ENCODE data around the gene SEMA4A.
"Not testable (repeated sequence)": the region's sequence is repeated elsewhere in the genome, so short reads cannot be mapped to it uniquely, and the experiment has no call there.

The SEMA4A gene

GRCh38 chr1:156162430-156163037, 9.1 kb downstream of the SEMA4A start:
- DNase-seq: peak; percentile 56

- no peak for DNase-seq
Measured at GRCh38 chr1:156163712-156164111, 10.3 kb downstream of the SEMA4A start.

DNA sequence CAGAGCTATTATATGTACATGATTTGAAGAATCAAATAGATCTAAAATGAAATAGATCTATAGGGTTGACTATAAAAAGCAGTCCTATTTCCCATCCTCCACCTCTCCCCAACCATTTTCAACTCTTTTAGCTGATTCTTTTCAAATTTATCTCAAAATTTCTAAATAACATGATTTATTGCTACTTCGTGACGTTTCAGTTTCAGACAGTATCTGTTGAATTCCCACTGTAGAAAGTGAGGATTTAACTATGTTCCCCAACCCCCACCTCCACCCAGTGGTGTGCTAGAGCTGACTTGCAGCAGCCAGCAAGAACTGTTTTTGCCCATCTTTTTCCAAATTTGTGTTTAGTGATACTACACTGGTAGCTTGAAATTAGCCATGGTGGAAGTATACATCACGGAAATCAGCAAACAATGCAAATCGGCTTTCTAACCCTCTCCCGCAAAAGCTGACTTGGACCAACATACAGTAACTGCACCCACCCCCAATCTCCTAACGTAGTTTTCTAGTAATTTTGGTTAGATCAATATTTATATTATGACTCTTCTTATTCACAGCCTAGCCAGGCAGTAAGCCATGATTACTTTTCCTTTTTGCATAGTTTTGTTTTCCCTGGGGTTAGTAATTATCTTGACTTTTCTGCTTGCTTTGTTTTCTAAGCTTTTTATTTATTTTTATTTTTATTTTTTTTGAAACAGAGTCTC, 10.9 kb downstream of the SEMA4A start:
- no peak for DNase-seq

DNA sequence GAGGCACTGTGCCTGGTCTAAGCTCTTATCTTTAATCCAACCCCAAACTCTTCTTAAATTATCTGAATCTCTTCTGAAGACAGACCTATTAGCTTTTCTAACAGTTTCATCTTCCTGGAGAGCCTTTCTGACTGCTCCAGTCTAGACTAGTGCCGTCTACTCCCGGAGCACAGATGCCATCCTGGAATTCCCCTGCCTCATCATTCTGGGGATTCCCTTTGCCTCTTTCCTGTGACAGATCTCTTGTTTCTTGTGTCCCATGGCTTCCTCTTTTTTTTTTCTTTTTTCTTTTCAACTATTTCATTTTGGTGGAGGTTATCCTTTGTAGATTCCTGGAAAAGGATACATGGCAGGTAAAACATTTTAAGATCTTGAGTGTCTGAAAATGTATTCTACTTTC, 11.7 kb downstream of the SEMA4A start:
- no peak for DNase-seq

DNA sequence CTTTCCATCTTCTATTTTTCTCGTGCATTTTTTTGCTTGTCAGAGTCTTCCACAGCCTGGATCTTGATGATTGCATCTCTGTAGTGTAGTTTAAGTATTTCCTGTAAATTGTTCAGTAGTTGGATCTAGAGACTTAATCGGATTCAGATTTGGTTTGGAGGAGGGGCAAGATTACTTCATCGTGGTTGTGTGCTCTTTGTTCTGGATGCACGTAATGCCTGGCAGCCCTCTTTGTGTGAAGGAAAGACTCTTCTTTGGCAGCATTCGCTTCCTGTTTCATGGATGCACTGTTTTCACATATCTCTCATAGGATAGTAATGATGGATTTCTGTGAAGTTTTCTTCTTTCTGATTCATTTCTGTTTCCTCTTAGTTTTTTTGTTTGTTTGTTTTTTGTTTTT, 14.2 kb downstream of the SEMA4A start:
- peak; percentile 93 for DNase-seq

- DNase-seq: peak; percentile 30
Measured at GRCh38 chr1:156172696-156173470, 19.5 kb downstream of the SEMA4A start.

DNA sequence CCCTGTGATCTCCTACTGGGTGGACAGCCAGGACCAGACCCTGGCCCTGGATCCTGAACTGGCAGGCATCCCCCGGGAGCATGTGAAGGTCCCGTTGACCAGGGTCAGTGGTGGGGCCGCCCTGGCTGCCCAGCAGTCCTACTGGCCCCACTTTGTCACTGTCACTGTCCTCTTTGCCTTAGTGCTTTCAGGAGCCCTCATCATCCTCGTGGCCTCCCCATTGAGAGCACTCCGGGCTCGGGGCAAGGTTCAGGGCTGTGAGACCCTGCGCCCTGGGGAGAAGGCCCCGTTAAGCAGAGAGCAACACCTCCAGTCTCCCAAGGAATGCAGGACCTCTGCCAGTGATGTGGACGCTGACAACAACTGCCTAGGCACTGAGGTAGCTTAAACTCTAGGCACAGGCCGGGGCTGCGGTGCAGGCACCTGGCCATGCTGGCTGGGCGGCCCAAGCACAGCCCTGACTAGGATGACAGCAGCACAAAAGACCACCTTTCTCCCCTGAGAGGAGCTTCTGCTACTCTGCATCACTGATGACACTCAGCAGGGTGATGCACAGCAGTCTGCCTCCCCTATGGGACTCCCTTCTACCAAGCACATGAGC, 23.3 kb downstream of the SEMA4A start:
- DNase-seq: no peak

GRCh38 chr1:156177919-156178654, 24.7 kb downstream of the SEMA4A start:
- DNase-seq: peak; percentile 57

DNA sequence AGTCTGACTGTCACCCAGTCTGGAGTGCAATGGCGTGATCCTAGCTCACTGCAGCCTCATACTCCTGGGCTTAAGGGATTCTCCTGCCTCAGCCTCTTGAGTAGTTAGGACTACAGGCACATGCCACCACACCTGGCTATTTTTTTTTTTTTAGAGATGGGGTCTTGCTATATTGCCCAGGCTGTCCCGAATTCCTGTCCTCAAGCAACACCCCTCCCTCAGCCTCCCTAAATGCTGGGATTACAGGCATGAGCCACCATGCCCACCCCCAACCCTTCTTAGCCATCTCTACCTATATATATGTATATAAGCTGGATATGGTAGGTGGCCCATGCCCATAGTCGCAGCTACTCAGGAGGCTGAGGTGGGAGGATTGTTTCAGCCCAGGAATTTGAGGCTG, 27.1 kb downstream of the SEMA4A start:
- DNase-seq: peak; percentile 65

DNA sequence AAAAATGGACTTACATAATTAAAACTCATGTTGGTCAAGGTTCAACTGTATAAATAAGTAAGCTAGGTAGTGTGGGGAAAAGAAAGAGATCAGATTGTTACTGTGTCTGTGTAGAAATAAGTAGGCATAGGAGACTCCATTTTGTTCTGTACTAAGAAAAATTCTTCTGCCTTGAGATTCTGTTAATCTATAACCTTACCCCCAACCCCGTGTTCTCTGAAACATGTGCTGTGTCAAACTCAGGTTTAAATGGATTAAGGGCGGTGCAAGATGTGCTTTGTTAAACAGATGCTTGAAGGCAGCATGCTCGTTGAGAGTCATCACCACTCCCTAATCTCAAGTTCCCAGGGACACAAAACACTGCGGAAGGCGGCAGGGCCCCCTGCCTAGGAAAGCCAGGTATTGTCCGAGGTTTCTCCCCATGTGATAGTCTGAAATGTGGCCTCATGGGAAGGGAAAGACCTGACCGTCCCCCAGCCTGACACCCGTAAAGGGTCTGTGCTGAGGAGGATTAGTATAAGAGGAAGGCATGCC, 28.1 kb downstream of the SEMA4A start:
- DNase-seq: peak; percentile 94

GRCh38 chr1:156182010-156182779, 28.8 kb downstream of the SEMA4A start:
- DNase-seq: peak; percentile 44

DNA sequence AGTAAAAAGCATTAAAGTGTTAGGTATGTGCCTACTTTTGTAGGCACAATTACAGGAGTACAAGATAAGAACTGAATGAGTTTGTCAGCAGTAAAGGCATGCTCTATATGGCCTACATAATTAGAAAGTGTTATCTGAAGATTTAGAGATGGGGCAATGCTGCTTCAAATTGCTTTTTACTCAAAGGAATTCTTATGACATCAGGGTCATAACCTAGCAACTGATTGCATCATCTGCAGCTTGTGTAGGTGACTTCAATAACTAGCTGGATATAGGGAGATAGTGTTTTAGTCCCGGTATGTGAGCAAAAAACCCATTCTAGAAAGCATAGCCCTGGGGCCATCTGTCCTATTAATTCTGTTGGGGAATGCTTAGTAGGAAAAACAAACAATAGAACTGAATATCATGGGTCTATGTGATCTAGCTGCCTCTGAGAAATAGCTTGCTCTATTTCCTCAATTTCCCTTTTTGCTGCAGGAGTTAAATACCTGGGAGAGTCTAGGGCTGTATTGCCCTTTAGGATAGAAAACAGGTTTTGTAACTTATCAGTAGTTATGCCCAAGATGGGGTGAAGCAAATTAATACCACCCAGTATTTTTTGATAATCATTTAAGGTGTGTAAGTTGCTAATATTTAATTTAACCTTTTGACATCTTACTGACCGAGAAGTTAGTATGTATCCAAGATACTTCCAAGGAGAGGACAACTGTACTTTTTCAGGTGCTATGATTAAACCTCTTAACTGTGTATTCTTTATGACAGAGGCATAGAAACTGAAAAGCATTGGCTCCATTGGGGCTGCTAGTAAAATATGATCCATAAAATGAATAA, 33.2 kb downstream of the SEMA4A start:
- DNase-seq: not testable (repeated sequence)

DNA sequence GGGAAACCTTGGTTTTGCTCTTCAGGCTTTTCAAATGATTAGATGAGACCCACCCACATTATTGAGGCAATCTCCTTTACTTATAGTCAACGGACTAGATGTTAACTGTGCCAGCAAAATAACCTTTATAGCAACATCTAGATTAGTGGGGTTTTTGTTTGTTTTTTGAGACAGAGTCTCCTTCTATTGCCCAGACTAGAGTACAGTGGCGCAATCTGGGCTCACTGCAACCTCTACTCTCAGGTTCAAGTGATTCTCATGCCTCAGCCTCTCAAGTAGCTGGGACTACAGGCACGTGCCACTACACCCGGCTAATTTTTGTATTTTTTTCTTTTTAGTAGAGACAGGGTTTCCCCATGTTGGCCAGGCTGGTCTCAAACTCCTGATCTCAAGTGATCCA, 36.9 kb downstream of the SEMA4A start:
- DNase-seq: not testable (repeated sequence)

DNA sequence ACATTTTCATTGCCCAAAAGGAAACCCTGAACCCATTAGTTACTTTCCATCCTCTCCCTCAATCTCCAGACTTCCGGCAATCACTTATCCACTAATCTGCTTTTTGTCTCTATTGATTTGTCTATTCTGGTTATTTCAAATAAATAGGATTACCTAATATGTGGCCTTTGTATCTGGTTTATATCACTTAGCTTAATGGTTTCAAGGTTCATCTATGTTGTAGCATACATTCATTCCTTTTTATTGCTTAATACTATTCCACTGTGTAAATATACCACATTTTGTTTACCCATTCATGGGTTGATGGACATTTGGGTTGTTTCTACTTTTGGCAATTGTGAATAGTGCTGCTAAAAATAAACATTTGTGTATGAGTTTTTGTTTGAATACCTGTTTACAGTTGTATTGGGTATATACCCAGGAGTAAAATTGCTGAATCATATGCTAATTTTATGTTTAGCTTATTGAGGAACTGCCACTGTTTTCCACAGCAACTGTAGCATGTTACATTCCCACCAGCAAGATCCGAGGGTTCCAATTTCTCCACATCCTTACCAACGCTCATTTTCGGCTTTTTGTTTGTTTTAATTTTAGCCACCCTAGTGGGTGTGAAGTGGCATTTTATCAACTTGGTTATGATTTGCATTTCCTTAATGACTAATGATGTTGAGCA, 38.0 kb downstream of the SEMA4A start:
- DNase-seq: peak; percentile 46

GRCh38 chr1:156193208-156193487, 39.8 kb downstream of the SEMA4A start:
- DNase-seq: no peak

- peak; percentile 100 for DNase-seq
Measured at GRCh38 chr1:156193488-156194299, 40.3 kb downstream of the SEMA4A start, which contains the start of gene SLC25A44. TSS of gene SLC25A44 (plus strand) at chr1:156194104. CDS start at chr1:156199848, 5,744 bp downstream.

DNA sequence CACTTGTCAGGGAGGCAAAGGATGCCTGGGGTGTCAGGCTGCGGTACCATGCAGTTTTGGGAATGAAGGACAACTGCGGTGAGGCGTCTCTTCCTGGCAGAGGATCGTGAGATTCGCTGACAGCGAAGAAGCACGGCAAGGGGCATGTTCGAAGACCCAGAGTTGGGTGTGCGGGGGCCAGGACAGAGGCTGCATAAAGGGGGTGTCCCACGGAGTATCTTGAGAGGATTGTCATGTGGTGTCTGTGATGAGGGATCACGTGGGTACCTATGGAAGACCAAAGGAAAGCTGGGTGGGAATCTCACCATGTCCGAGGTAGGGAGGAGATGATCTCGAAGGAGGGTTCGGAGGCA, 40.9 kb downstream of the SEMA4A start:
- peak; percentile 37 for DNase-seq

GRCh38 chr1:156195853-156196252, 42.5 kb downstream of the SEMA4A start:
- no peak for DNase-seq

DNA sequence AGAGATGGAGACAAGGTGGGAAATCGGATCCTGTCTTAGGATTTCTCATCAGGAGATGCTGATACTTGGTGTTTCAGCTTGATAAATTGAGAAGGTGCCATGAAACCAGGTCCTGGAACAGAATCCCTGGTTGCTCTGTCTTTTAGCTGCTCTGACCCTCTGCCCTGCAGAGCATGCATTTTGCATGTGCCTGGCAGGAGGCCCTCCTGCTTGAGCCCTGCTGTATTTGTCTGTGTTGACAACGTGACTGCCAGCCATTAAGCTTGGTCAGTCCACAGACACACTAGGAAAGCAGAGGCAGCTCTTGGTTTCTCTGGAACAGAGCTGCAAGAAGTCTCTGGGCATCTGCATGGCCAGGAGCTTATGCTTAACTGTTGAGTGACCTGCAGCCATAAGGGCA, 43.1 kb downstream of the SEMA4A start:
- no peak for DNase-seq
